GM12865 (cell line): ENCODE data around the gene ELMO1.
A peak's percentile ranks its signal among the peaks of the same experiment; 100 is the strongest.

Experiments used
- DNase-seq: peaks from one replicate; pipeline ENCODE4 v3.0.0; 2010; ENCODE audit warnings: low read depth
- H3K4me3 ChIP-seq: 2 replicates; pipeline ENCODE4 v1.5.1; 2011; ENCODE audit warnings: mild to moderate bottlenecking, low read depth, low read length, control low read depth
- TF ChIP-seq, protein P1 (sequence below): IDR thresholded peaks from 2 replicates; pipeline ENCODE4 v1.5.1; 2011; ENCODE audit warnings: low read length, control low read depth, low read depth, inconsistent platforms; ENCODE audit not compliant: insufficient read depth; ENCODE audit errors: missing control alignments

Gene ELMO1, protein sequence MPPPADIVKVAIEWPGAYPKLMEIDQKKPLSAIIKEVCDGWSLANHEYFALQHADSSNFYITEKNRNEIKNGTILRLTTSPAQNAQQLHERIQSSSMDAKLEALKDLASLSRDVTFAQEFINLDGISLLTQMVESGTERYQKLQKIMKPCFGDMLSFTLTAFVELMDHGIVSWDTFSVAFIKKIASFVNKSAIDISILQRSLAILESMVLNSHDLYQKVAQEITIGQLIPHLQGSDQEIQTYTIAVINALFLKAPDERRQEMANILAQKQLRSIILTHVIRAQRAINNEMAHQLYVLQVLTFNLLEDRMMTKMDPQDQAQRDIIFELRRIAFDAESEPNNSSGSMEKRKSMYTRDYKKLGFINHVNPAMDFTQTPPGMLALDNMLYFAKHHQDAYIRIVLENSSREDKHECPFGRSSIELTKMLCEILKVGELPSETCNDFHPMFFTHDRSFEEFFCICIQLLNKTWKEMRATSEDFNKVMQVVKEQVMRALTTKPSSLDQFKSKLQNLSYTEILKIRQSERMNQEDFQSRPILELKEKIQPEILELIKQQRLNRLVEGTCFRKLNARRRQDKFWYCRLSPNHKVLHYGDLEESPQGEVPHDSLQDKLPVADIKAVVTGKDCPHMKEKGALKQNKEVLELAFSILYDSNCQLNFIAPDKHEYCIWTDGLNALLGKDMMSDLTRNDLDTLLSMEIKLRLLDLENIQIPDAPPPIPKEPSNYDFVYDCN

GRCh38 chr7:37448636-37449361, at the start of gene ELMO1:
Gene ELMO1, minus strand, starts transcription at chr7:37448864. Its CDS starts 106,174 bp downstream, at chr7:37342690.
- TF ChIP-seq, protein P1, sequence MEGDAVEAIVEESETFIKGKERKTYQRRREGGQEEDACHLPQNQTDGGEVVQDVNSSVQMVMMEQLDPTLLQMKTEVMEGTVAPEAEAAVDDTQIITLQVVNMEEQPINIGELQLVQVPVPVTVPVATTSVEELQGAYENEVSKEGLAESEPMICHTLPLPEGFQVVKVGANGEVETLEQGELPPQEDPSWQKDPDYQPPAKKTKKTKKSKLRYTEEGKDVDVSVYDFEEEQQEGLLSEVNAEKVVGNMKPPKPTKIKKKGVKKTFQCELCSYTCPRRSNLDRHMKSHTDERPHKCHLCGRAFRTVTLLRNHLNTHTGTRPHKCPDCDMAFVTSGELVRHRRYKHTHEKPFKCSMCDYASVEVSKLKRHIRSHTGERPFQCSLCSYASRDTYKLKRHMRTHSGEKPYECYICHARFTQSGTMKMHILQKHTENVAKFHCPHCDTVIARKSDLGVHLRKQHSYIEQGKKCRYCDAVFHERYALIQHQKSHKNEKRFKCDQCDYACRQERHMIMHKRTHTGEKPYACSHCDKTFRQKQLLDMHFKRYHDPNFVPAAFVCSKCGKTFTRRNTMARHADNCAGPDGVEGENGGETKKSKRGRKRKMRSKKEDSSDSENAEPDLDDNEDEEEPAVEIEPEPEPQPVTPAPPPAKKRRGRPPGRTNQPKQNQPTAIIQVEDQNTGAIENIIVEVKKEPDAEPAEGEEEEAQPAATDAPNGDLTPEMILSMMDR = peak; percentile 56
- peak; percentile 94 for DNase-seq
- H3K4me3 ChIP-seq = peak within 1 kb of the TSS; percentile 63

- no peak for DNase-seq
- TF ChIP-seq, protein P1 = no peak
- H3K4me3 ChIP-seq = no peak overlapping the region
Observed at GRCh38 chr7:37497576-37497975, 48.9 kb upstream of the ELMO1 start.

DNA sequence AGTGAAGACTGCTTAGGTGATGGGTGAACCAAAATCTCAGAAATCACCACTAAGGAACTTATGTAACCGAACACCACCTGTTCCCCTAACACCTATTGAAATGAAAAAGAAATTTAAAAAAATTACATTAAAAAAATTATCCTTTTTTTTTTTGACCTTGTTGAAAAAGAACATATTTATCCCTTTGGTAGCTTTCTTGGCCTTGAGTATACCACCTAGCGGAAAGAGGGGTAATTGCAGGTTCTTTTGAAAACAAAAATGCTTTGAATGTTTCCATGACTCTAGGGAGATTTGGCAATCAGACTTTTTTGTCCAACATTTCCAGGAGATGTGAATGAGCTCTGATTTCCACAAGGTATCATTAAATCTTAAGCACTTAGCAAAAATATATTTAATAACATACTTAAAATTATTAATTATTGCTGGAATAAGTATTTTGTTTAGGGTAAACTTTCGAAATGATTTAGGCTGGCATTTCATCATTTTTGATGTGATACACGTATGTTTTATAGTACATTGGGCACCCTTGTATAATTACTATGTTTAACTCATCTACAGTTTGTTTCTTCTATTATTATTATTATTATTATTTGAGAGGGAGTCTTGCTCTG, 47.0 kb upstream of the ELMO1 start:
- TF ChIP-seq, protein P1 = peak; percentile 63
- peak; percentile 37 for DNase-seq
- no peak overlapping the region for H3K4me3 ChIP-seq

DNA sequence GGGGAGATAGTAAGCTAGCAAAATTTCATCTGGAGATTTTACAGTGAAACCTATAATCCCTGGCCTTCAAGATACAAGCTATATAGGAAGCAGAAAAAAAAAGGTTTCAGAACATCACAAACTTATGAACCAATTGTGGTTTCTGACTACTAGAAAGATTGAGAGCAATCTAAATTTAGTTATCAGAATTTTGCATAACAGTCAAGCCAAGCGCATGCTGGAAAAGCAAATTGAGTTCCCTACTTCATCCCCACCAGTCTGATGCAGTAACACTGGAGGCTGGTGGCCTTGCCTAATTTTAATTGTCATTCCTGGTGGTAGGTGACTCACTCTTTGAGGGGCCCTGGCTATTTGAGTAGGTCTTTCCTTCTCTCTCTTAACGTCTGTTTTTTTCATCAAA, 46.3 kb upstream of the ELMO1 start:
- H3K4me3 ChIP-seq = no peak overlapping the region
- DNase-seq = peak; percentile 41

DNA sequence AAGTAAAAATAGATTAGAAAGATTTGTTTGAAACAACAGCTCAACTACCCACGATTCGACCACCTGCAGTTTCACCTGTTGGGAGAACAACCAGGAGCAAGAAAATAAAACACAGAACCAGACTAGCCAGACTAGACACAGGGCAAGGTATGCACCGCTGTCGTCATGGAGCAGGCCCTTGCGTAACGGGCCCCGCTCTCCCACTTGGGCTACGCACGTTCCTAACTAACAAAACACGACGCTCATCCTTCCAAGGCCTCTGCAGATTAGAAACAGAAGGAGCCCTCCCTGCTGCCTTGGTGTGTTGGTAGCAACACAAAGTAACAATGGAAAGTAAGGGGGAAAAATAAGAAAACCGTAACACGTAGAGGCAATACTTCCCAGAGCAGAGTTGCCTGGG, 45.1 kb upstream of the ELMO1 start:
- TF ChIP-seq, protein P1 = no peak
- DNase-seq = no peak
- no peak overlapping the region for H3K4me3 ChIP-seq

More for the DNA sequence above, 46.3 kb upstream of the ELMO1 start:
- TF ChIP-seq, protein P1 = no peak

- TF ChIP-seq, protein P1 = no peak
- no peak for DNase-seq
- no peak overlapping the region for H3K4me3 ChIP-seq
Observed at GRCh38 chr7:37493123-37493522, 44.5 kb upstream of the ELMO1 start.
